Measurements from ENCODE around the gene SESN1.

Gene SESN1

DNA sequence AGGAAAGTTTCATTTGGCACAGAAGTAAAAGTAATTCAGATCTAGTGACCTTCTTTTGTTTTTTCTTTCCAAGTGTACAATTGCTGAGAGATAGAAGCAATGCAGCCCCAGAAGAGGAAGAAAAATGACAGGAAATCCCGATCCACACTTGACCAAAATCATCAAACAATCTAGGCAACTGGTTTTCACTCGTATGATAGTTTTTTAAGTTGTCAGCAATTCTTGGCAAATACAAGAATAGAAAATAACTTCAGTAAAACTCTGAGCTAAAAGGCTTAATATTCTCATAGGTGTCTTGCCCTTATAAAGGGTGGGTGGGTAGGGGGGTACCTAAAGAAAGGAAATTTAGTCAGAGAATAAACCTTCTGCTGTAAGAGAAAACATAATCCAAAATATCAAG is 36.0 kb downstream of the SESN1 start:
- no peak for DNase-seq

DNA sequence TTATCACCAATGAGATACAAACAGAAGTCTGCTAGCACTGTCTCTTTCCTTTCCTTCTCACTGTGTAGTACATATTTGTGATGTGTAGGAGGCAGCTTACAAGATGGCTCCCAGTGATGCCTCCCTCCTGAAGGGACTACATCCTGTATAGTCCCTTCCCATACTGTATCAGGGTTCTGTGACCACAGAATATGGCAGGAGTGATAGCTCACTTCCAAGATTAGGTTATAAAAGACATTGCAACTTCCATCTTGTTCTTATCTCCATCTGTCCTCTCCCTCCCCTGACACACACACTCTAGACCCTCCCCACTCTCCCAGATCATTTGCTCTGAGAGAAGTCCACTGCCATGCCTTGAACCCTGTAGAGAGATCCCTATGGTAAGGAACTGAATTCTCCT is 38.0 kb downstream of the SESN1 start:
- no peak for DNase-seq

DNA sequence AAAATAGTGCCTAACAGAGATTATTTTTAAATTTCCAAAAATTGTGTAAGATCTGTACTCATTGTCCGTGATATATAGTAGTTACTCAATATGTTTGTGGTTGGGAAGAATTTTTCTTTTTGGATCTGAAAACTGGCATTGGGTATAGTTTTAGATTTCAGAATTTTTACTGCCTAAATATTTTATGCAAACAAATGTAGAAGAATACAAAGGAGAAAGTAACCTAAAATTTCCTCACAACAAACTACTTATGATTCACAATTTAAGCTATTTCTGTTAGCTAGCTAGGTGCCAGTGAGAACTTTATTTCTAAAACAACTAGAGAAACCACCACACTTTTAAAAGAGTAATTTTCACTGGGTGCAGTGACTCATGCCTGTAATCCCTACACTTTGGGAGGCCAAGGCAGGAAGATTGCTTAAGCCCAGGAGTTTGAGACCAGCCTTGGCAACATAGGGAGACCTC is 38.8 kb downstream of the SESN1 start:
- DNase-seq, result no peak

DNA sequence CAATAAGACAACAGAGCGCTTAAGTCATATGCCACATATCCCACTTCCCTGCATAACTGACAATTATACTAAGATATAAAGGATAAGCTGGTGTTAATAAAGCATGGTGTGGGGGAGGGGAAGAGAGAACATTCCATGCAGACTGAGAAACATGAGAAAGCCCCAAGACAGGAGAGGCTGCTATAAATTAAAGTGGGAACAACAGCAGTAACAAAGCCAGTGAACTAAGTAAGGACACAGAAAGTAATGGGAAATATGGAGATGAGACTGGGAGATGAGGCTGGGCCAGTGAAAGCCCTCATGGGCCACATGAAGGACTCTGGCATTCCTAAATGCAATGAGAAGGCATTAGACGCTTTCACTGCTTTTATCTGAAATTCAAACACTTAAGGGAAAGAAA is 41.3 kb downstream of the SESN1 start:
- DNase-seq, result no peak

DNA sequence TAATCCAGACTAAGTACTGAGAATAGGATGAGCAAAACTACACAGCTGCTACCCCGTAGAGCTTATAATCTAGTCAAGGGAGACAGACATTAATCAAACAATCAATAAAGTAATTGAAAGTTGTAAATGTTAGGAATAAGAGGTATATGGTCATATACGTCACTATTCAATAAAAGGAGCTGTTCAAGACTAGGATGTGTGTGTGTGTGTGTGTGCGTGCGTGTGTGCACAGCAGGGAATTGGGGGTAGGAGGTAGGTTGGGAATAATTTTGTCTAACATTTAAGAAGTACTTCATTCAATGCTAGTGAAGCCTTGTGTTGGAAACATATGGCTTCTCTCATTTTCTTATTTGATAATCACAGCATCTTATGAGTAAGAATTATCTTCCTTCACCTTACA is 41.8 kb downstream of the SESN1 start:
- no peak for DNase-seq

DNA sequence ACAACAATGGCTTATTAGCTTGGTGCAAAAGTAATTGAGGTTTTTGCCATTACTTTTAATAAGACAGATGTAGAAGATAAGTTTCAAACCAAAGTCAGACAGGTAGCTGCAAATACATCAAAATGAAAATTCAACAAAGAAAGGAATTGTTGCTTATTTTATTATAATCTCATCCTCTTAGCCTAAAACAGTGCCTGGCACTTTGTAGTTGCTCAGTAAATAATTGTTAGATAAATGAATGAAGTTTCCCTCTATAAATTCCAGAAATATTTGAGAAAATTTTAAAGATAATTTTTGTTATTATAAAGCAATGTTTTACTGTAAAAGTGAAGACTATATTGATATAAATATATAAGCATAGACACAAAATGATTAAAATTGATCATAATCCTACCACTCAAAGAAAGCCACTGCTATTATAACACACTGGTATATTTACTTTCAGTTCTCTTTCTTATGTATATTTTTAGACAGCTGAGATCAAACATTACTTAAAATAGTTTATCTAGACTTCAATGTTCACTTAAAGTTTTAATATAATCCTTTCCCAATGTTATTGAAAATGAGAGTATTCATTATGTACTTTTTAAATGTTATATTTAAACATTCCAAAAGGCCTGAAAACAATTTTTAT is 42.5 kb downstream of the SESN1 start:
- DNase-seq, result no peak

DNA sequence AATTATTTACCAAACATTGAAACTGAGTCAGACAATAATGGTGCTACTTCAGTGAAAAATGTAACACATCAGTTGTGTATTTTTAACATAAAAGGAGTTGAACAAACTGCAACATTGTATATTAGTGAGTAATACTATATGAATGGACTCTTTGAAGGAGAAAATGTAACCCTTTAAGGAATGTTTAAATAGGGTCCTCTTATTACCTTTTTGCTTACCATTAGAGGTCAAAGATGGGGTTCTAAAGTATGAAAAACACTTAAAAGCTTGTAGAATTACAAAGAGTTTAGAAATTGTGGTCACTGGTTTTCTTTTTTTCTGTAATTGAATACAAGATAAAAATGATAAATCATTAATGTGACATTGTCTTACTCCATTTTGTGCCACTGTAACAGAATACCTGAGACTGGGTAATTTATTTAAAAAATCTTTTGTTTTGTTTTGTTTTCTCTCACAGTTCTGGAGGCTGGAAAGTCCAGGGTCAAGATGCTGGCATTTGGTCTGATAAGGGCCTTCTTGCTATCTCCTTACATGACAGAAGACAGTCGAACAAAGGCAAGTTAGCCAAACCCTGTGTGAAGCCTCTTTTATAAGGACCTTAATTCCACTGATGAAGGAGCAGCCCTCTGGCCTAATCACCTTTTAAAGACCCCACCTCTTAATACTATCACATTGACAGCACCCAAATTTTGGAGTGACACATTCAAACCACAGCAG is 43.2 kb downstream of the SESN1 start:
- no peak for DNase-seq

DNA sequence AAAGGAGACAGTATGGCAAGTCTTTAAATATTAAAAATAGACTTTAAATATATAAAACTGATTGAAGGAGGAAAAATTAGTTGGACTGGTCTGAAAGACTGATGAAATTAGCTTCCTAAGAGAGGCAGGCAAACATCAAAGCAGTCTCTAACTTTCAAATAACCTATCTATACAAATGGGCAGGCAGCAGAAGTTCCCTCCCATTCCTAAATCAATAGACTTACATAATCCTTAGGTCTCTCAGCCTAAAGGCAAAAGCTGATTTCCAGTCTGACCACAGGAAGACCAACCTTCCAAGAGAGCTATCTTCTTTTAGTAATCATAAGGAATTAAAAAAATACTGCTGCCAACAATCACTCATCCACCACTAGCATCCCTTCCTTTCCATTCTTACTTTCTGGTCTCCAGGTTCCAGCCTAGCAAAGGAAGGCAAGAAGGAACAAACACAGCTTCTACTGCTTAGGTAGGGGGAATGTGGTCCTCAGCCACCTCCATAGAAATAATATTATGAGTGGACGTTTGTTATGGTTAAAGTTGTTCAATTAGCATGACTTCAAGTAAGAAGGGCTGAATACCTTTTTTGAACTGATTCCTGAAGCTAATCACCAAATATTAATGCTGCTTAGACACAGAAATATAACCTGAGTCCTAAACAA is 44.1 kb downstream of the SESN1 start:
- DNase-seq, result no peak

DNA sequence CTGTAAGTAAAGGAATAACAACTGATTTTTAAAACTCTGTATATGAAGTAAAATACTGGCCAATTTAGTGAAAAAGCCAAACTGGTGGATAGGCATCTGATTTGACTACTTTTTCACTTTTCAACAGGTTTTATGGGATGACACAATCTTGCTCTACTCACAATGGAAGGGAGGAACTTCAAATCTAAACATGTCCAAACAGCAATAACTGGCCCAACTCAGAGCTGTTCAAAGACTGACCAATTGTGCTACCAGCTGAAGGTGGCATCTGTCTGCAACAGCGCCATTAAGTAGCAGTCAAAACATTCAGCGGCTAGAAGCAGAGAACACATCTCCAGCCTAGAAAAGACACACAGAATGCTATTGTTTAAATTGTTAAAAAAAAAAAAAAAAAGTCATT is 44.6 kb downstream of the SESN1 start:
- DNase-seq, result no peak

DNA sequence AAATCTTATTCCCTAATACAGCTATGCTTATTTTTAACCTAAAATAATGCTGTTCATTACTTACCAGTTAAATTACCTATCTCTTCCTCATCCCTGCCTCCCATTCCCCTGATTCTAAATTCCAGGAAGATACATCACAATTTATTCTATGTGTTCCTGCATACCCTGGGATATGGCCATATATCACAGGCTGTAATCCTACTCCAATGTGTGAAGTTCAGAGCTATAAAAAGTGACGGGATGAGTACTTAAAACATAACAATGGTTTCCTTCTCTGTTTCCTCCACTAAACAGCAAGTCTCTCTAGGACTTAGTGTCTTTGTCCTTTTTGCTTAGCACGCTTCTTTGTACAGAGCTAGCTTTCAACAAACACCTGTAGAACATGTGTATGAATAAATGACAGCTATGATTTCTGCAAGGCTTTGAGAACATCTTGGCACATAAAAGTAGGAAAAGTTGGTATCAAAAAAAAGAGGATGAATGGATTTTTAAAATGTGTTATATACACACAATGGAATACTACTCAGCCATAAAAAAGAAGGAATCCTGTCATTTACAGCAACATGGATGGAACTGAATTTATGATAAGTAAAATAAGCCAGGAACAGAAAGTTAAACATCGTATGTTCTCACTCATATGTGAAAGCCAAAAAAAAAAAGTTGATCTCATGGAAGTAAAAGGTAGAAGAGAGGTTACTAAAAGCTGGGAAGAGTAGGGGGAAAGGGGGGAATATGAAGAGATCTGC is 45.8 kb downstream of the SESN1 start:
- no peak for DNase-seq

DNA sequence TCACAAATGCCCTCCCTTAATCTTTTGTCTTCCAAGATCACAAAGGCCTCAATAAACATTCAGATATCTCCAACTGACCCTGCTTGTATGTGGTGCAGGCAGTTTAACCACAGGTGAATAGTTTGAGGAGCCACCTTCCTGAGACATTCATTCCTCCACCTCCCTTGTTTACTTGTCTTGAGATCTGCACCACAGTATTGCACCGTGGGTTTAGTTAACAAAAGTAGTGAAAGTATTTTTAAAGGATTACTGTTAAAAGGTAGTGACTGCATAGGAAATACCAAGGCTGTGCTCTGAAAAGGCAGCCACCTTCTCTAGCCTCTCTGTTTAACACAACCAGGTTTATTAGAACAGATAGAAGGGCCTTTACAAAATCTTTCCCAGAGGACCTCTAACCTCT is 46.5 kb downstream of the SESN1 start:
- DNase-seq, result no peak

DNA sequence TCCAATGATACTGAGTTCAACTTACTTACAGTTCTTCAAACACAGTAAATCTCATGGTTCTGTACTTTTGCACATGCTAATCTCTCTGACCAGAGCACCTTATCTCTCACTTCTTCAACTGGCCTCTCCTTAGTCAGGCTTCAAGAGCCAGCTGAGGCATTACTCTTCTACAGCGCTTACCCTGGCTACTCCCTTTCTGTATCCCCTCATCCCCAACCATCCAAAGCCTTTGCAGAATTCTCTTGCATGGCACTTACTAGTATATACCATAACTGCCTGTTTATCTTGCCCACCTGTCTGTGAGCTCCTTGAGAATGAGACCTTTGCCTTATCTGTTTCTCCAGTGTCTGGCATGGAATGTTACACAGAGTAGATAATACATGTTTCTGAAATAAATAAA is 49.2 kb downstream of the SESN1 start:
- DNase-seq, result no peak

DNA sequence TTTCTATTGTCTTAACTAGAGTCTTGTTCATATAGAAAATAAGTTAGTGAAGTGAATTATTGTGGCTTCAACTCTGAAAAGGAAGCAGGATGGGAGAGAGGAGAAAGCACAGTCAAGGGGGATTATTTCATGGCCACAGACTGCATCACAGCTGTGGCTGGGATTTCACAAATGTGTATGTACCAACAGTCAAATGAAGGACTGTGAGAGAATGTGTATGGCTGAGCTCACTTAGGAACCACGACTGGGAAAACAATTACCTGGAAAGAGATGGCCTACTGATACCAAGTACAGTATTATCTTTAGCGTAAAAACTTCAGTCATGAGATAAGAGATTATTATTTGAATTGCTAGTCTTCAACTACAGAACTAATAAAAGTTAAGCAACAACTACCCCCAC is 54.9 kb downstream of the SESN1 start:
- no peak for DNase-seq

DNA sequence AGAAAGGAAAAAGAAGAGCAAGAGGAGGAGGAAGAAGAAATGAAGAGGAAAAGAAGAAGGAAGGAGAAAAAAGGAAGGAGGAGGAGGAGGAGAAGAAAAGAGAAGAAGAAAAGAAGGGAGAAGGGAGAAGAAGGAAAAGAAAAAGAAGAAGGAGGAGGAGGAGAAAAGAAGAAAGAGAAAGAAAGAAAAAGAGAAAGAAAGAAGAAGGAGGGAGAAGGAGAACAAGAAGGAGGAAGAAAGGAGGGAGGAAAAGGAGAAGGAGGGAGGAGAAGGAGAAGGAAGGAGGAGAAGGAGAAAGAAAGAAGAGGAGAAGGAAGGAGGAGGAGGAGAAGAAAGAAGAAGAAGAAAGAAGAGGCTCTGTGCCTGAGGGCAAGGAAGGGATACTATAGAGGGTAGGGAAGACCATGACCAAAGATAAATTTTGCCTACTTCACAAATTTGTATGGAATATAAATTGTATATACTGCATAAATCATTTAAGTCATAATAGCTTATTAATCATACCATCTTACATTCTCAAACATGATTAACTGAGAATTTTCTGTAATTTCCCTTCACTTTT is 55.7 kb downstream of the SESN1 start:
- DNase-seq, result no peak

DNA sequence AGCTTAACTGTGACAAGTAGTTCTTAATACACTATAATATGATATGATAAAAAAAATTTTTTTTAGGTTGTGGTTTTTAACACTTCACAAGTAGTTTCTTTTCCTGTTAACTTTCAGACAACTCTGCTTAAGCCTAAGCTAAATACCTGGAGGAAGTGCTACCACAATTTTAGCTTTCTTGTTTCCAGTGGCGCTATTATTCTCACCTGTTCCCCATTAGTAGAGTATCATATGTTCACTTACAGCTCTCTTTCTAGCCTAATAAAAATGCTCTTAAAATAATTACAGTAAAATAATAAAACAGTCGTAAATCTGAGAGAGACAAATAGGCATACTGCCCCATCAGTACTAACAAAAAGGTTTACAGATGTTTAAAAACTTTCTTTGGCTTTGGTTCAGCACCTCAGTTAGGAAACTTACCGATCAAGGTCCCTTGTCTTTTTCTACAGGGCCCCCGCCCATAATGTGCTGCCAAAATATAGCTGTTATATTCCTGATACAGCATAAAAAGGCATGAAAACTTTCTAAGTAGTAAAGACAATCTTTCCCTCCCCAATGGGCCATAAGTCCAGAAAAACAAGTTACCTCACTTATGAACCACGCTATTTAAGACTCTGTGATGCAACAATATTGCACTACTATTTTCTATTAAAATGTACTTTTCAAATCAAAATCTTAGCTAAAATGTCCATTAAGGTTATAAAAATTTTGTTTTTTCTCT is 57.9 kb downstream of the SESN1 start:
- no peak for DNase-seq

DNA sequence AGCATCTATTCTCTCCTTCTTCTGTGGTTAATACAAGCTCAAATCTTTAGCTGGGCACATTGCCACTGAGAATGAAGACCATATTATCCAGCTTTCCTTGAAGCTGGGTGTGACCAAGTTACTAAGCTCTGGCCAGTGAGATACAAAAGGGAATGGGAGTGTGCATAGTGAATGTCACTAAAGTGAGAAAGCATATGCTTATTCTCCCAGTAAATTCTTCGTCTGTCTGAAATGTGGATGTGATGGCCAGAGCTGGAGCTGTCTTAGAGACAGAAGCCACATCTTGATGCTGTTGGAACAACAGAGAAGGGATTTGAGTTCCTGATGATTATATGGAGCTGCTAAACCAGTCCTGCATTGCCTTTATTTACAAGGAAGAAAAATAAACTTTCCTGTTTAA is 60.1 kb downstream of the SESN1 start:
- DNase-seq, result no peak

DNA sequence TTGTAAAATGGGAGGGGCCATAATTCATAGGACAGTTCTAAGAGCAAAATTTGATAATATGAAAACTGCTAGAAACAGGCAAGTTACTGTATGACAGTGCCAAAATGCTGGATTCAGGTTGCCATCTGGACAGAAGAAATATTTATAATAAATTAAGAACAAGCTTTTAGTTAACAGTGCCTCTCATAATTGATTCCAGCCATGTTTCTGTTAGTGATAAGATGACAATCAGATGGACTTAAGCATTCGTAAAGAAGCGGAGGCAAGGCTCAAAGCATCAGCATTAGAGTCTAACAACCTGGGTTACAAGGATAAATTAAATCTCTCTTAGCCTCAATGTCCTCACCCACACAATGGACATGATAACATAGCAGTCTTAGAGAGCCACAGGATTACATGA is 61.0 kb downstream of the SESN1 start:
- no peak for DNase-seq

DNA sequence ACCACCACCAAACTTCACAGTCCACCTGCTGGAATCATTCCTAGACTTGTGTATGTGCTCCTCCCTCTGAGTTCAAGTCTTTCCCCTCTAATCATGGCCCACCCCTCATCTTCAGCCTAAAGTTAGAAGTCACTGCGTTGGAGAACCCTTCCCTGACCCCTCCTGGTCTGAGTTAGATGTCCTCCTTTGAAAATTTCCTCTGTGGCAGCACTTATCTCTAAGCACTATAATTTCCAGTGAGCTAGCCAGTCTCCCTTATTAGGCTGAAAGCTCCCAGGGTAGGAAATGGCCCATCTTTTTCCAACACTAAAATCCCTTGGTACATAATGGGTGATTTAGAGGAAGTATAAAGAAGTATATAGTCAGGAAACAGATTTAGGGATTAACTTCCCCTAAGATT is 63.2 kb downstream of the SESN1 start:
- DNase-seq, result no peak

DNA sequence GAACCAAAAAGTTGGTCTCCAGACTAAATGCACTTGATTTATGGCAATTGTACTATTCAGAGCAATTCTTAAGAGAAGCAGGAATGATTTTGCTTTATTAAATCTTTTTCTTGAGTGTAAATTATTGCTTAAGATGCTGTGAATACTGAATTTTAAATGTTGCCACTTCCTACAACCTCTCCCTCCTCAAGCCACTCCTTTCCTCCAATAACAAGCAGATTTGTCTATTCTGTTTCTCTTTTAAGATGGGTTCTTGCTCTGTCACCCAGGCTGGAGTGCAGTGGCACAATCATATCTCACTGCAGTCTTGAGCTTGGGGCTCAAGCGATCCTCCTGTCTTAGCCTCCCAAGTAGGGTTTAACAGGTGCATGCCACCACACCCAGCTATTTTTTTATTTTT is 65.3 kb downstream of the SESN1 start:
- no peak for DNase-seq

DNA sequence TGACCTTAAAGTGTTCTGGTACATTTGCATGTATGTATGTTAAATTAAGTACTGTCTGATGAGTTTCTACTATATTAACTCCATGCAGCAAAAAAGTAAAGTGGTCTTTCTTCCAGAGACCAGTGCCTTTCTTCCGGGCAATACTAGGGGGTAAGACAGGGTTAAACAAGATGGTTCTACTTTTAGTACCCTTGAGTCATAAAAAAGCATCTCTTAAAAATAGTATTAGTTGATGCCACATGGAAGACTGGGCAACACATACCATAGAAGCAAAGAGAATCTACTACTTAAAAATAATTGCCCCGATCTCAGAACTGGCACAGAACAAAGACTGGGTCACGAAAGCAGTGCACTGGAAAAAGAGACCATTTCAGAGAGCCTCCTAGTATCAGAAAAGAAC is 66.2 kb downstream of the SESN1 start:
- no peak for DNase-seq

DNA sequence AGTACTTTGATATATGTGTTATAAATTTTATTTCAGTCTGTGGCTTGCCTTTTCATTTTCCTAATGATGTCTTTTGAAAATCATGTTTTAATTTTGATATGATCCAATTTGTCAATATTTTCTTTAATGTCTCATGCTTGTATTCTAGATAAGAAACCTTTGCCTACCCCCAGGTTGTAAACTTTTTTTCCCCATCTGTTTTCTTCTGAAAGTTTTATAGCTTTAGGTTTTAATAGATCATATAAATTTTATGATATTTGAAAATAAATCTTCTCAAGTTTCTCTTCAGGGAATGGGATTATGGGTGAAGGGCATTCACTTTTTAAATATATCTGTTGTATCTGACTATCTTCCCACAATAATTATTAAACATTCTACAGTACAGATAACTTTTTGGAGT is 66.7 kb downstream of the SESN1 start:
- no peak for DNase-seq

DNA sequence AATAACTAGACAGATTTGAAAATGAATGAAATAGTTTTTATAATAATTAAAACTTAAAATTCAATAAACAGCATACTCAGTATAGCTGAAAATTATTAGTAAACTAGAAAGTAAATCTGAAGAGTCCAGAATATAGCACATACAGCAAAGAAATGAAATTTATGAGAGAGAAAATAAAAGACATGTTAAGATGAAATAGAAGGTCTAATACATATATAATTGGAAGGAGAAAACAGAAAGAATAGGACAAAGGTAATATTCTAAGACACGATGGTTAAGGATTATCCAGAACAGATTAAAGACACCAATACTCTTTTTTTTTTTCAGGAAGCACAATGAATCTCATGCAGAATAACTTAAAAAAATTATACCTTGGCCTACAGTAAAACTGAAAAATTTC is 69.0 kb downstream of the SESN1 start:
- no peak for DNase-seq

DNA sequence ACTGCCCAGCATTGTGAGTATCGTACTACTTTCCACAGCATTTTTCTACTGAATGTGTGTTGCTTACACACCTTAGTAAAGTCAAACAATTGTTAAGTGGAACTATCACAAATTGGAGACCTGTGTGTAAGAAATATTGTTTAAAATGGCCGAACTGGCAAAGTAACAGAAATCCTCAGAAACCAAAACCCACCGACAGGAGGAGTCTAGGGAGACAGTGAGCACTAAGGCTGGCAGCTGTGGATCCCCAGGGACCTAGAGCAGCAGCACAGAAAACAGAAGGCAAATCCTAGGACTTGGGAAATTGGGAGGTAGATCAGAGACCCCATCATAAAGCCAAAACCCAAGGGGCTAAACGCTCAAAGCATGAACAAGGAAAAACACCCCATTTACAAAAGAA is 69.9 kb downstream of the SESN1 start:
- DNase-seq, result no peak
